NCI-H2081 (cell line): ENCODE measurements around the gene OR5A2.
"Not testable (repeated sequence)": the region's sequence is repeated elsewhere in the genome, so short reads cannot be mapped to it uniquely, and the experiment has no call there.

ENCODE experiments used
- DNase-seq, 2 experiments: peaks; one replicate each; lab custom pipeline; 2025; lab: John Stamatoyannopoulos, UW

OR5A2 gene

DNA sequence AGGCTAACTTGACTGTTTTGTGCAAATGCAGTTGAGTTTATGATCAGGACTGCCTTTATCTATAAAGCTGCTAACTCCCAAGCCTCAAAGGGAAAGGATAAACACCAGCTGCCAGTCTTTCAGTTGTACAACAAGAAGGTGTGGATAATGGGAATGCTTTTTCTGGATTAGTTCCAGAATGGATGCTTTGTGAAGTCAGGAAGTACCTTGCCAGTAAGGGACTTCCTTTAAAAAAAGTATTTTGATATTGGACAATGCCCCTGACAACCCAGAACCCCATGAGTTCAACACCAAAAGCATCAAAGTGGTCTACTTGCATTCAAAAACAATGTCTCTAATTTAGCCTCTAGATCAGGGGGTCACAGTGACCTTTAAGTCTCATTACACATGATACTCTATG lies 32.0 kb downstream of the OR5A2 start:
- no peak for DNase-seq

DNA sequence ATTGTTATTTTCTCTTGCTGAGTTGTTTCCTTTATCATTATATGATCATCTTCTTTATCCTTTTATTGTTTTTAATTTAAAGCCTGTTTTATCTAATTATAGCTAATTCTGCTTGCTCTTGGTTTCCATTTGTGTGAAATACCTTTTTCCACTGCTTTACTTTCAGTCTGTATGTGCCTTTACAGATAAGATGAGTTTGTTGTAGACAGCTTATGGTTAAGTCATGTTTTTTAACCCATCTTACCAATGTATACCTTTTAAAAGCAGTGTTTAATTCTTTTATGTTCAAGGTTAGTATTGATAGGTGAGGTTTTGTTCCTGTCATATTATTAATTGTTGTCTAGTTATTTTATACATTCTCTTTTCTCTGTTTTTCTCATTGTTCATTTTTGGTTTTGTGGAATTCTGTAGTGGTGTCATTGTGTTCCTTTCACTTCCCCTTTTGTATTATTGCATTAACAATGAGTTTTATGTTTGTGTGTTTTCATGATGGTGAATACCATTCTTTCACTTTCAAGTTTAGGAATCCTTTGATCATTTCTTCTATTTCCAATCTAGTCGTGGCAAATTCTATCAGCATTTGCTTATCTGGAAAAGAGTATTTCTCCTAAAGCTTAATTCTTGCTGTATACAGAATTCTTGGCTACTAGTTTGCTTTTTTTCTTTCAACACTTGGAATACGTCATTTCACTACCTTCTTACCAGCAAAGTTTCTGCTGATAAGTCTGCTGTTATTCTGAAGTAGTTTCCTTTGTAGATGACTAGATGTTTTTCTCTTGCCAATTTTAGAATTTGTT lies 45.8 kb downstream of the OR5A2 start:
- DNase-seq: no peak

DNA sequence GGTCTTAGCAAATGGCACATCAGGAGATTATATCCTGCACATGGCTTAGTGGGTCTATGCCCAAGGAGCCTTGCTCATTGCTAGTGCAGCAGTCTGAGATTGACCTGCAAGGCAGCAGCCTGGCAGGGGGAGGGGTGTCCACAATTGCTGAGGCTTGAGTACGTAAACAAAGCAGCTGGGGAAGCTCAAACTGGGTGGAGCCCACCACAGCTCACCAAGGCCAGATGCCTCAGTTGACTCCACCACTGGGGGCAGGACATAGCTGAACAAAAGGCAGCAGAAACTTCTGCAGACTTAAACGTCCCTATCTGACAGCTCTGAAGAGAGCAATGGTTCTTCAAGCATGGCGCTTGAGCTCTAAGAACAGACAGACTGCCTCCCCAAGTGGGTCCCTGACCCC lies 53.9 kb downstream of the OR5A2 start:
- not testable (repeated sequence) for DNase-seq

DNA sequence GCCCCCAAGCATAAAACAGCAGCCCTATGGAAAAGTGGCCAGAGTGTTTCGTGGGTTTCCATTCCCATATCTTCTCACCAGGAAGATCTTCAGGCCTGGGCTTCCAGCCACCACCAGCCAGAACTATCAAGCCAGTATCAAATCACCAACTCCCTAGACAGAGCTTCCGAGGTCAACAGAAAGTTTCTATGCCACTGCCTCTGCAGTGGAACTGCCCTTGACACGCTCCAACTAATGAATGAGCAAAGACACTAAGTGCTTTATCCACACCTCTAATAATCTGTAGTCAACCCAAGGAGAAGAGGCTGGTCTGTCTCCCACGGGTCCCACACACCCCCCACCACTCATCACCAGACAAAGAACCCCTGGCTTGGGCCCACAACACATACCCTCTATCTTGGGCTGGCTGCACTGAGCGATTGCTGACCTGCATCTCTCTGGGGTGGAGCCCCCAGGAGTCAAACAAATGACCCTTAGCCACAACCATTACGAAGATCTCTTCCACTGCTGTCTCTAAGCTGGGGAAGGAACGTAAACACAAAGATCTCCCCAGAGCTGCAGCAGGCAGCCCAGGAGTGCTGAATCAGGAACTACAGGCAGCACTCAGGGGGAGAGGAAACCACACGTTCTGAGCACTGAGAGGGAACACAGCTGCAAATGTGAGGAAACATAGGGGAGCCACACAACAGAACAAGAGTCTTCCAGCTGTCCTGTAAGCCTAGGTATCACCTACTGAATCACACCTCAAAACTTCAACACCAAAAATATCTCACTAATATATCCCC lies 57.8 kb downstream of the OR5A2 start:
- DNase-seq: no peak
